ENCODE measurements around the gene HOXB7. TPM values are rescaled to one million over a fixed set of nuclear protein-coding genes. Genes with fewer than 3 reads are reported as not detected.

Gene HOXB7
- total and polyA plus RNA-seq, 2 of the 13 experiments (the other 11 are each of a cell fraction or from before 2014, with no cell fraction given), result 0.04 TPM; not detected in 1

DNA sequence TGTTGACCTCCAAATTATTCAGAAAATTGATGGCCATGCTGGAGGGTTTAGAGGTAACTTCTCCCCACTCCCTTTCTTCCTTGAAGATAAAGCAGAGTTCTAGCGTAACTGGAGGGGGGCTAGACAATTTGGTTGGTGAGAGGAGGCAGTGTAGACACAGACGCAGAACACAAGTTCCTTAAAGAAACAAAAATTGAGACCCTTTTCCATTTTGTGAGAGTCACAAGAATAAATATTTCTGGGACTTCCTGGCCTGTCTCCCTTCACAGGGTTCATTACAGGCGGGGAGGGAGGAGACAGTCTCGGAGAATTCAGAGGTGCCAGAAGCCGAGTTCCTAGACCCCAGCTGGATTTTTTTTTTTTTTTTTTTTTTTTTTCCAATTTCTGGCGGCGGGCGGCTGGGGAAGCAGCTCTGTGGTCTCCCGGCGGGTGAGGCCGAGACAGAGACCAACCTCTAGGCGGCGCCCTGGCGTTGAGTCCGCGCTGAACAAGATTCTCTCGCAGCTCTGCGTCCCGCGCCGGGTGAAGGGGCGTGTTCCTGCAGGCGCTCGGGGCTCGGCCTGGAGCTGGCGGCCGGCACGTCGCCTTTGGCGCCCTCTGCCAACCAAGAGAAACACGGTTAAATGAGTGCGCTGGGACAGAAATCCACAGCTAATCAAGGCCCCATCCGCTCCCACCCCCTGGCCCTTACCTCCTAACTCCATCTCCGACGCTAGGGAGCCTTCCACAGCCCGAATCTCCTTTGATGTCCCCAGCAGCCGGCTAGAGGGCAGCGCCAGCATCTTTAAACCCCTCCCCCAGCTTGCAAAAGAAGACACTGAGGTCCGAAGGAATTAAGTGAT, 25.6 kb upstream of the HOXB7 start (continued):
- TF ChIP-seq, protein P1, sequence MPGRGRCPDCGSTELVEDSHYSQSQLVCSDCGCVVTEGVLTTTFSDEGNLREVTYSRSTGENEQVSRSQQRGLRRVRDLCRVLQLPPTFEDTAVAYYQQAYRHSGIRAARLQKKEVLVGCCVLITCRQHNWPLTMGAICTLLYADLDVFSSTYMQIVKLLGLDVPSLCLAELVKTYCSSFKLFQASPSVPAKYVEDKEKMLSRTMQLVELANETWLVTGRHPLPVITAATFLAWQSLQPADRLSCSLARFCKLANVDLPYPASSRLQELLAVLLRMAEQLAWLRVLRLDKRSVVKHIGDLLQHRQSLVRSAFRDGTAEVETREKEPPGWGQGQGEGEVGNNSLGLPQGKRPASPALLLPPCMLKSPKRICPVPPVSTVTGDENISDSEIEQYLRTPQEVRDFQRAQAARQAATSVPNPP (CRISPR knock-in tag; IDR thresholded peaks at IDR 0.05), result no peak
- TF ChIP-seq ZNF589 (CRISPR knock-in tag; conservative IDR thresholded peaks at IDR 0.05) (no peak), ZFP62 (CRISPR knock-in tag; IDR thresholded peaks at IDR 0.05) (0 out of 2 replicates have a peak, but pooled peaks have one; percentile 28), ZNF30 (CRISPR knock-in tag; IDR thresholded peaks at IDR 0.05) (no peak), RFXANK (CRISPR knock-in tag; IDR thresholded peaks at IDR 0.05) (no peak), HNRNPK (IDR thresholded peaks at IDR 0.05; ENCODE audit: low read depth, low read length, poor library complexity, severe bottlenecking) (no peak), WIZ (CRISPR knock-in tag; IDR thresholded peaks at IDR 0.05) (no peak), ADNP (CRISPR knock-in tag; IDR thresholded peaks at IDR 0.05) (no peak), ZNF296 (CRISPR knock-in tag; conservative IDR thresholded peaks at IDR 0.05) (no peak), ZNF619 (CRISPR knock-in tag; IDR thresholded peaks at IDR 0.05) (no peak)
- TF ChIP-seq, protein P2, sequence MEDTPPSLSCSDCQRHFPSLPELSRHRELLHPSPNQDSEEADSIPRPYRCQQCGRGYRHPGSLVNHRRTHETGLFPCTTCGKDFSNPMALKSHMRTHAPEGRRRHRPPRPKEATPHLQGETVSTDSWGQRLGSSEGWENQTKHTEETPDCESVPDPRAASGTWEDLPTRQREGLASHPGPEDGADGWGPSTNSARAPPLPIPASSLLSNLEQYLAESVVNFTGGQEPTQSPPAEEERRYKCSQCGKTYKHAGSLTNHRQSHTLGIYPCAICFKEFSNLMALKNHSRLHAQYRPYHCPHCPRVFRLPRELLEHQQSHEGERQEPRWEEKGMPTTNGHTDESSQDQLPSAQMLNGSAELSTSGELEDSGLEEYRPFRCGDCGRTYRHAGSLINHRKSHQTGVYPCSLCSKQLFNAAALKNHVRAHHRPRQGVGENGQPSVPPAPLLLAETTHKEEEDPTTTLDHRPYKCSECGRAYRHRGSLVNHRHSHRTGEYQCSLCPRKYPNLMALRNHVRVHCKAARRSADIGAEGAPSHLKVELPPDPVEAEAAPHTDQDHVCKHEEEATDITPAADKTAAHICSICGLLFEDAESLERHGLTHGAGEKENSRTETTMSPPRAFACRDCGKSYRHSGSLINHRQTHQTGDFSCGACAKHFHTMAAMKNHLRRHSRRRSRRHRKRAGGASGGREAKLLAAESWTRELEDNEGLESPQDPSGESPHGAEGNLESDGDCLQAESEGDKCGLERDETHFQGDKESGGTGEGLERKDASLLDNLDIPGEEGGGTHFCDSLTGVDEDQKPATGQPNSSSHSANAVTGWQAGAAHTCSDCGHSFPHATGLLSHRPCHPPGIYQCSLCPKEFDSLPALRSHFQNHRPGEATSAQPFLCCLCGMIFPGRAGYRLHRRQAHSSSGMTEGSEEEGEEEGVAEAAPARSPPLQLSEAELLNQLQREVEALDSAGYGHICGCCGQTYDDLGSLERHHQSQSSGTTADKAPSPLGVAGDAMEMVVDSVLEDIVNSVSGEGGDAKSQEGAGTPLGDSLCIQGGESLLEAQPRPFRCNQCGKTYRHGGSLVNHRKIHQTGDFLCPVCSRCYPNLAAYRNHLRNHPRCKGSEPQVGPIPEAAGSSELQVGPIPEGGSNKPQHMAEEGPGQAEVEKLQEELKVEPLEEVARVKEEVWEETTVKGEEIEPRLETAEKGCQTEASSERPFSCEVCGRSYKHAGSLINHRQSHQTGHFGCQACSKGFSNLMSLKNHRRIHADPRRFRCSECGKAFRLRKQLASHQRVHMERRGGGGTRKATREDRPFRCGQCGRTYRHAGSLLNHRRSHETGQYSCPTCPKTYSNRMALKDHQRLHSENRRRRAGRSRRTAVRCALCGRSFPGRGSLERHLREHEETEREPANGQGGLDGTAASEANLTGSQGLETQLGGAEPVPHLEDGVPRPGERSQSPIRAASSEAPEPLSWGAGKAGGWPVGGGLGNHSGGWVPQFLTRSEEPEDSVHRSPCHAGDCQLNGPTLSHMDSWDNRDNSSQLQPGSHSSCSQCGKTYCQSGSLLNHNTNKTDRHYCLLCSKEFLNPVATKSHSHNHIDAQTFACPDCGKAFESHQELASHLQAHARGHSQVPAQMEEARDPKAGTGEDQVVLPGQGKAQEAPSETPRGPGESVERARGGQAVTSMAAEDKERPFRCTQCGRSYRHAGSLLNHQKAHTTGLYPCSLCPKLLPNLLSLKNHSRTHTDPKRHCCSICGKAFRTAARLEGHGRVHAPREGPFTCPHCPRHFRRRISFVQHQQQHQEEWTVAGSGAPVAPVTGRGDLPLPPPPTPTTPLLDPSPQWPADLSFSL (CRISPR knock-in tag; IDR thresholded peaks at IDR 0.05), result no peak
- TF ChIP-seq, protein P3, sequence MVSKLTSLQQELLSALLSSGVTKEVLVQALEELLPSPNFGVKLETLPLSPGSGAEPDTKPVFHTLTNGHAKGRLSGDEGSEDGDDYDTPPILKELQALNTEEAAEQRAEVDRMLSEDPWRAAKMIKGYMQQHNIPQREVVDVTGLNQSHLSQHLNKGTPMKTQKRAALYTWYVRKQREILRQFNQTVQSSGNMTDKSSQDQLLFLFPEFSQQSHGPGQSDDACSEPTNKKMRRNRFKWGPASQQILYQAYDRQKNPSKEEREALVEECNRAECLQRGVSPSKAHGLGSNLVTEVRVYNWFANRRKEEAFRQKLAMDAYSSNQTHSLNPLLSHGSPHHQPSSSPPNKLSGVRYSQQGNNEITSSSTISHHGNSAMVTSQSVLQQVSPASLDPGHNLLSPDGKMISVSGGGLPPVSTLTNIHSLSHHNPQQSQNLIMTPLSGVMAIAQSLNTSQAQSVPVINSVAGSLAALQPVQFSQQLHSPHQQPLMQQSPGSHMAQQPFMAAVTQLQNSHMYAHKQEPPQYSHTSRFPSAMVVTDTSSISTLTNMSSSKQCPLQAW (CRISPR knock-in tag; IDR thresholded peaks at IDR 0.05), result no peak; the same call in 1 of the 2 replicates
- TF ChIP-seq, protein P4, sequence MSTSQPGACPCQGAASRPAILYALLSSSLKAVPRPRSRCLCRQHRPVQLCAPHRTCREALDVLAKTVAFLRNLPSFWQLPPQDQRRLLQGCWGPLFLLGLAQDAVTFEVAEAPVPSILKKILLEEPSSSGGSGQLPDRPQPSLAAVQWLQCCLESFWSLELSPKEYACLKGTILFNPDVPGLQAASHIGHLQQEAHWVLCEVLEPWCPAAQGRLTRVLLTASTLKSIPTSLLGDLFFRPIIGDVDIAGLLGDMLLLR (CRISPR knock-in tag; IDR thresholded peaks at IDR 0.05), result no peak
- TF ChIP-seq, protein P5, sequence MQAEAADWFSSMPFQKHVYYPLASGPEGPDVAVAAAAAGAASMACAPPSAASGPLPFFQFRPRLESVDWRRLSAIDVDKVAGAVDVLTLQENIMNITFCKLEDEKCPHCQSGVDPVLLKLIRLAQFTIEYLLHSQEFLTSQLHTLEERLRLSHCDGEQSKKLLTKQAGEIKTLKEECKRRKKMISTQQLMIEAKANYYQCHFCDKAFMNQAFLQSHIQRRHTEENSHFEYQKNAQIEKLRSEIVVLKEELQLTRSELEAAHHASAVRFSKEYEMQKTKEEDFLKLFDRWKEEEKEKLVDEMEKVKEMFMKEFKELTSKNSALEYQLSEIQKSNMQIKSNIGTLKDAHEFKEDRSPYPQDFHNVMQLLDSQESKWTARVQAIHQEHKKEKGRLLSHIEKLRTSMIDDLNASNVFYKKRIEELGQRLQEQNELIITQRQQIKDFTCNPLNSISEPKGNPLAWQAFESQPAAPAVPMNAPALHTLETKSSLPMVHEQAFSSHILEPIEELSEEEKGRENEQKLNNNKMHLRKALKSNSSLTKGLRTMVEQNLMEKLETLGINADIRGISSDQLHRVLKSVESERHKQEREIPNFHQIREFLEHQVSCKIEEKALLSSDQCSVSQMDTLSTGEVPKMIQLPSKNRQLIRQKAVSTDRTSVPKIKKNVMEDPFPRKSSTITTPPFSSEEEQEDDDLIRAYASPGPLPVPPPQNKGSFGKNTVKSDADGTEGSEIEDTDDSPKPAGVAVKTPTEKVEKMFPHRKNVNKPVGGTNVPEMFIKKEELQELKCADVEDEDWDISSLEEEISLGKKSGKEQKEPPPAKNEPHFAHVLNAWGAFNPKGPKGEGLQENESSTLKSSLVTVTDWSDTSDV (CRISPR knock-in tag; IDR thresholded peaks at IDR 0.05), result no peak
- TF ChIP-seq, protein P6, sequence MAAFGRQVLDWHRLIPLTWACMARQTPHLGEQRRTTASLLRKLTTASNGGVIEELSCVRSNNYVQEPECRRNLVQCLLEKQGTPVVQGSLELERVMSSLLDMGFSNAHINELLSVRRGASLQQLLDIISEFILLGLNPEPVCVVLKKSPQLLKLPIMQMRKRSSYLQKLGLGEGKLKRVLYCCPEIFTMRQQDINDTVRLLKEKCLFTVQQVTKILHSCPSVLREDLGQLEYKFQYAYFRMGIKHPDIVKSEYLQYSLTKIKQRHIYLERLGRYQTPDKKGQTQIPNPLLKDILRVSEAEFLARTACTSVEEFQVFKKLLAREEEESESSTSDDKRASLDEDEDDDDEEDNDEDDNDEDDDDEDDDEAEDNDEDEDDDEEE (CRISPR knock-in tag; IDR thresholded peaks at IDR 0.05), result no peak

All from HepG2 (cell line).